NB4 (cell line): ENCODE measurements around the gene SLC8A2.

ENCODE experiments used
- DNase-seq: peaks from one replicate; pipeline ENCODE4 v3.0.0; 2010; ENCODE audit warnings: low read depth
- H3K4me3 ChIP-seq: one replicate; pipeline ENCODE4 v1.5.1; 2011; ENCODE audit warnings: mild to moderate bottlenecking, low read depth, low read length, moderate library complexity
- MYC ChIP-seq: IDR thresholded peaks from 2 replicates; pipeline ENCODE4 v1.6.1; 2011; ENCODE audit warnings: low read depth, low read length
- POLR2A ChIP-seq: IDR thresholded peaks from 2 replicates; pipeline ENCODE4 v1.6.1; 2011; ENCODE audit warnings: mild to moderate bottlenecking; ENCODE audit not compliant: insufficient read length; ENCODE audit errors: extremely low read depth
- TF ChIP-seq, protein P1 (sequence below): IDR thresholded peaks from 2 replicates; pipeline ENCODE4 v1.6.1; 2011; ENCODE audit warnings: low read depth, low read length
- TF ChIP-seq, protein P2 (sequence below): IDR thresholded peaks from one replicate; pipeline ENCODE4 v1.5.1; 2012; ENCODE audit warnings: low read depth, low read length

Gene SLC8A2

DNA sequence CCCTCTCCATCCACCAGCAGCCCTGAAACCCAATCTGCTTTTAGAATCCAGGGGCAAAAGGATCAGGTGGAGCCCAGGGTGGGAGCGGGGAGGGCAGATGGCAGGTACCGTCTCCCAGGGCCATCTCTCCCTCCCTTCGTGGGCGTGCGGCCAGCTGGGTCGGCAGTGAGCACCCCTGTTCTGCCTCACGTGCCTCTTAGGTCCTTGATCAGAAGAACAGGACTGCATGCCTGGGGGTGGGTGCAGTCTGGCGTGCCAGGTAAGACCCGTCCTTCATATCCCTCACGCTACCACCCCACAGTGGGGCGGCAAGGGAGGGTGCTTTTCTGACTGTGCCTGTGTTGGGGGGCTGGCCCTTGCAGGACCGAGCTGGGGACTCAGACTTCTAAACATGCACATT, 2.0 kb downstream of the SLC8A2 start:
- TF ChIP-seq, protein P1, sequence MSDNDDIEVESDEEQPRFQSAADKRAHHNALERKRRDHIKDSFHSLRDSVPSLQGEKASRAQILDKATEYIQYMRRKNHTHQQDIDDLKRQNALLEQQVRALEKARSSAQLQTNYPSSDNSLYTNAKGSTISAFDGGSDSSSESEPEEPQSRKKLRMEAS, result no peak
- TF ChIP-seq, protein P2, sequence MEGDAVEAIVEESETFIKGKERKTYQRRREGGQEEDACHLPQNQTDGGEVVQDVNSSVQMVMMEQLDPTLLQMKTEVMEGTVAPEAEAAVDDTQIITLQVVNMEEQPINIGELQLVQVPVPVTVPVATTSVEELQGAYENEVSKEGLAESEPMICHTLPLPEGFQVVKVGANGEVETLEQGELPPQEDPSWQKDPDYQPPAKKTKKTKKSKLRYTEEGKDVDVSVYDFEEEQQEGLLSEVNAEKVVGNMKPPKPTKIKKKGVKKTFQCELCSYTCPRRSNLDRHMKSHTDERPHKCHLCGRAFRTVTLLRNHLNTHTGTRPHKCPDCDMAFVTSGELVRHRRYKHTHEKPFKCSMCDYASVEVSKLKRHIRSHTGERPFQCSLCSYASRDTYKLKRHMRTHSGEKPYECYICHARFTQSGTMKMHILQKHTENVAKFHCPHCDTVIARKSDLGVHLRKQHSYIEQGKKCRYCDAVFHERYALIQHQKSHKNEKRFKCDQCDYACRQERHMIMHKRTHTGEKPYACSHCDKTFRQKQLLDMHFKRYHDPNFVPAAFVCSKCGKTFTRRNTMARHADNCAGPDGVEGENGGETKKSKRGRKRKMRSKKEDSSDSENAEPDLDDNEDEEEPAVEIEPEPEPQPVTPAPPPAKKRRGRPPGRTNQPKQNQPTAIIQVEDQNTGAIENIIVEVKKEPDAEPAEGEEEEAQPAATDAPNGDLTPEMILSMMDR, result no peak
- TF ChIP-seq POLR2A (no peak), MYC (no peak)
- DNase-seq, result no peak
- H3K4me3 ChIP-seq, result no peak overlapping the region

DNA sequence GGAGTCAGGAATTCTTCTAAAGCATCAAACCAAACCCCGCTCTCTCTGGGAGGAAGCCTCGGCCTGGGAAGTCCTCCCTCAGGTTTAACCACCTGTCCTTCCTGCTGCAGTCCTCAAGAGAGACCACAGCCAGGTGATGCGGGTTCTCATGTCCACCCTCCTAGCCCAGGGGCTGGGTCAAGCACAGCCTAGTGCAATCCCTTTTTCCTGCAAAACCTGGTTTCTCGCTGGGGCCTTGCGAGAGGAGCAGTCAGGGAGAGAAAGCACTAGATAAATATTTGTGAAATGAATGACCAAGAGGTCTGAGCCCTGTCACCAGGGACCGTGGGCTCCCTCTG, 2.4 kb downstream of the SLC8A2 start:
- no peak overlapping the region for H3K4me3 ChIP-seq
- DNase-seq, result no peak
- TF ChIP-seq, protein P2, result no peak
- TF ChIP-seq MYC (no peak), POLR2A (no peak)
- TF ChIP-seq, protein P1, result no peak

DNA sequence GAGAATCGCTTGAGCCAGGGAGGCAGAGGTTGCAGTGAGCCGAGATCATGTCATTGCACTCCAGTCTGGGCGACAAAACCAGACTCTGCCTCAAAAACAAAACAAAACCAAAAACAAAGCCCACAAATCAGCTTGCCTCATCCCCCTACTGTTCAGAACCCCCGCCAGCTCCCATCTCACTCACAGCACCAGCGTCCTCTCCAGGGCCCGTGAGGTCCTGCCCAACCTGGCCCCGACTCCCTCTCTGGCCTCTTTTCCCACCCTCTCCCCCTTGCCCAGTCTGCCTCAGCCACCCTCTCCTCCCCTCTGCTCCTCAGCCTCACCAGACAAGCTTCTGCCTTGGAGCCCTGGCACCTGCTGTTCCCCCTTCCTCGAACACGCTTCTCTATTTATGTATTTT, 3.8 kb downstream of the SLC8A2 start:
- DNase-seq, result no peak
- H3K4me3 ChIP-seq, result no peak overlapping the region
- TF ChIP-seq POLR2A (no peak), MYC (no peak)
- TF ChIP-seq, protein P1, result no peak
- TF ChIP-seq, protein P2, result no peak

DNA sequence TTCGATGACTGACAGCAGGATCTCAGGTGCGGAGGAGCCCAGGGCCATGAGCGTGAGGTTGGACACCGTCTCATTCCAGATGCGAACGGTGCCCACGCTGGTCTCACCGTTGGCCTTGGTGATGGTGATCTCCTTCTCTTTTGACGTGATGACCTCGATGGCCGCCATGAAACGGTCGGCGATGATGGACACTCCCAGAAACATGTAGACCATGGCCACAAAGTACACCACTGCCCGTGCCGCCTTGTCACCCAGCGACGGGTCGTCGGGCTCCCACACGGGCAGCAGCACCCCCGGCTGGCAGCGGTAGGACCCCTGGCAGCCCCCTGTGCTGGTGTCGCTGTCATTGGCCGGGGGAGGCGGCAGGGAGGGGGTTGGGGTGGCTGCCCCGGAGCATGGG, 5.7 kb downstream of the SLC8A2 start:
- no peak for DNase-seq
- TF ChIP-seq, protein P1, result no peak
- TF ChIP-seq POLR2A (no peak), MYC (no peak)
- TF ChIP-seq, protein P2, result no peak
- no peak overlapping the region for H3K4me3 ChIP-seq

DNA sequence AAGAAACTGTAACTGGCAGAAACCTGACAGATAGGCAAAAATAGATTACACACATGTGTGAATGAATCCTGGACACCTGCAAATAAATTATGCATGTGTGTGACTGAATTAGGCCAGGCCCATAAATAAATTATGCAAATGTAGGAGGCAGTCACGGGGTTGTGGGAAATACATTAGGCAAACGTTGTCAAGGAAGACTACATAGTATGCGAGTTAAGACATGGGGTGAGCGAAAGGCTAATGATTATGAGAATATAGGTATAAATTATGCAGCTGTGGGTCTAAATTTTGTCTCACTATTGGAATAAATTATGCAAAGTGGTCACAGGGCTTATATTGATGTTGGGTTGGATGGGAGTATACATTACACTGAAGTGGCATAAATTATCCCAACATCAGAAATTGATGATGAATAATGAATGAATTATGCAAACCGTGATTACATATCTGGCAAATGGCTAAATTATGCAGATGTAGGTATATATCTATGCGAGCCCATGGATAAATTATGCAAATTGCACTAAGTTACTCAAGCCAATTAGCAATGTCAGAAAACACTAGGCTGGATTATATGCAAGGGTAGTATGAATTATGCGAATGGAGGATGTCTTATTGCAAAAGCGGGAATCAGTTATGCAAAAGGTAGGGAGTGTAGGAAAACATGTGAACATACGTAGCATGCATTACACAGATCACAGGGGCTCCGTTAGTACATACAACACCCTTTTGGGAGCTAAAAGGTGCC, 6.8 kb downstream of the SLC8A2 start:
- TF ChIP-seq, protein P2, result no peak
- no peak for TF ChIP-seq MYC
- DNase-seq, result no peak
- H3K4me3 ChIP-seq, result no peak overlapping the region

DNA sequence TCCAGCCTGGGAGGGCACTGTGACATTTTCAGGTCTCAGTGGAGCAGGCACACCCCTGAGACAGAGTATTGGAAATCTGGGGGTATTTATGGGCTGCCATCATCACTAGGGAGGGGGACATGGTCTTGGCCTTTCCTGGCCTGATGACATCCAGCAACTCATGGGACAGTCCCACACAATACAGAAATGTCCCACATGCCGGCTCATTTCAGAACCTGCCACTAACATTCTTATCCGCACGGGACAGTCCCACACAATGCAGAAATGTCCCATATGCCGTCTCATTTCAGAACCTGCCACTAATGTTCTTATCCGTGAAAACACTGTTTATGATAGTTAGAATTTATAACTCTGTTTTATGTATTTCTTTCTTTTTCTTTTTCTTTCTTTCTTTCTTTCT, 9.8 kb downstream of the SLC8A2 start:
- H3K4me3 ChIP-seq, result no peak overlapping the region
- no peak for DNase-seq
- TF ChIP-seq MYC, result no peak
- no peak for TF ChIP-seq POLR2A
- TF ChIP-seq, protein P1, result no peak
- TF ChIP-seq, protein P2, result no peak
